ENCODE data around the gene LSM12. TPM values are rescaled to one million over a fixed set of nuclear protein-coding genes. Genes with fewer than 3 reads are reported as not detected.

The LSM12 gene
- total and polyA plus RNA-seq, 2 of the 8 experiments (the other 6 are each of a cell fraction or from before 2014, with no cell fraction given) = 69.8 to 142 TPM

- TF ChIP-seq CHD7 (IDR thresholded peaks at IDR 0.05; ENCODE audit: insufficient replicate concordance, low read length) (no peak), BRCA1 (IDR thresholded peaks at IDR 0.05; ENCODE audit: low read depth, low read length) (no peak), RFX5 (IDR thresholded peaks at IDR 0.05; ENCODE audit: borderline replicate concordance, low read depth, low read length) (no peak), POLR2A (IDR thresholded peaks at IDR 0.05; ENCODE audit: control extremely low read depth in 1 of 2, low read depth in 2 of 2, low read length in 2 of 2) (no peak; a peak in 1 of 3 replicates), EGR1 (IDR thresholded peaks at IDR 0.05; ENCODE audit: borderline replicate concordance, low read depth, low read length) (no peak), TEAD4 (IDR thresholded peaks at IDR 0.05; ENCODE audit: low read depth, low read length) (no peak), TCF12 (IDR thresholded peaks at IDR 0.05; ENCODE audit: low read depth, low read length) (no peak), MAX (IDR thresholded peaks at IDR 0.05) (no peak), JUND (IDR thresholded peaks at IDR 0.05; ENCODE audit: low read length) (no peak)
Measured at GRCh38 chr17:44076716-44077594, 10.5 kb upstream of the LSM12 start (continued).

Measured in H1 (cell line).